Trophoblast cell (in vitro differentiated cells and primary cell): ENCODE results near the gene C2CD2L.

Source experiments
- DNase-seq, 2 donors: peaks; one replicate each; pipeline ENCODE4 v3.0.0-alpha.2; 2016
- H2AFZ ChIP-seq: 2 replicates; pipeline ENCODE4 v1.6.1; 2013; ENCODE audit warnings: low read length, moderate library complexity, mild to moderate bottlenecking; ENCODE audit not compliant: insufficient read depth, poor library complexity
- H2AK5ac ChIP-seq: 2 replicates; pipeline ENCODE4 v1.6.1; 2013; ENCODE audit warnings: mild to moderate bottlenecking, low read length
- H2BK120ac ChIP-seq: 2 replicates; pipeline ENCODE4 v1.6.1; 2013; ENCODE audit warnings: low read length, mild to moderate bottlenecking, moderate library complexity; ENCODE audit not compliant: insufficient read depth, poor library complexity
- H2BK12ac ChIP-seq: 2 replicates; pipeline ENCODE4 v1.6.1; 2013; ENCODE audit warnings: mild to moderate bottlenecking, low read length, moderate library complexity
- H2BK5ac ChIP-seq: 2 replicates; pipeline ENCODE4 v1.6.1; 2013; ENCODE audit warnings: low read length, low read depth, moderate library complexity, mild to moderate bottlenecking; ENCODE audit not compliant: poor library complexity
- H3K14ac ChIP-seq: 2 replicates; pipeline ENCODE4 v1.6.1; 2013; ENCODE audit warnings: mild to moderate bottlenecking, low read length
- H3K18ac ChIP-seq: 2 replicates; pipeline ENCODE4 v1.6.1; 2013; ENCODE audit warnings: mild to moderate bottlenecking, low read length
- H3K23ac ChIP-seq: 2 replicates; pipeline ENCODE4 v1.6.1; 2013; ENCODE audit warnings: low read length
- H3K27ac ChIP-seq: 2 replicates; pipeline ENCODE4 v1.5.1; 2013; ENCODE audit warnings: low read depth, mild to moderate bottlenecking, inconsistent platforms, low read length, moderate library complexity
- H3K27me3 ChIP-seq: 2 replicates; pipeline ENCODE4 v1.6.1; 2013; ENCODE audit warnings: inconsistent platforms, mild to moderate bottlenecking, low read length, moderate library complexity; ENCODE audit not compliant: insufficient read depth
- H3K36me3 ChIP-seq, 2 experiments: 1 replicate in 1 of 2; 2 replicates in 1 of 2; pipeline ENCODE4 v1.6.1; 2013; ENCODE audit warnings: low read length in 2 of 2, mild to moderate bottlenecking in 2 of 2, moderate library complexity in 1 of 2; ENCODE audit not compliant: insufficient read depth in 2 of 2, control insufficient read depth in 1 of 2
- H3K4ac ChIP-seq: 2 replicates; pipeline ENCODE4 v1.6.1; 2013; ENCODE audit warnings: low read depth, mild to moderate bottlenecking, low read length, moderate library complexity
- H3K4me1 ChIP-seq, 2 experiments: 1 replicate in 1 of 2; 2 replicates in 1 of 2; pipeline ENCODE4 v1.6.1; 2013; ENCODE audit warnings: low read length in 2 of 2, mild to moderate bottlenecking in 2 of 2, moderate library complexity in 1 of 2; ENCODE audit not compliant: insufficient read depth in 2 of 2, control insufficient read depth in 1 of 2
- H3K4me2 ChIP-seq: 2 replicates; pipeline ENCODE4 v1.6.1; 2013; ENCODE audit warnings: inconsistent platforms, mild to moderate bottlenecking, low read length, moderate library complexity
- H3K4me3 ChIP-seq: 2 replicates; pipeline ENCODE4 v1.5.1; 2013; ENCODE audit warnings: mild to moderate bottlenecking, low read depth, low read length, inconsistent platforms
- H3K79me1 ChIP-seq: one replicate; pipeline ENCODE4 v1.6.1; 2013; ENCODE audit warnings: low read length
- H3K79me2 ChIP-seq: 2 replicates; pipeline ENCODE4 v1.6.1; 2013; ENCODE audit warnings: low read length, mild to moderate bottlenecking; ENCODE audit not compliant: control insufficient read depth, insufficient read depth, poor library complexity
- H3K9ac ChIP-seq: 2 replicates; pipeline ENCODE4 v1.6.1; 2013; ENCODE audit warnings: mild to moderate bottlenecking, low read length
- H3K9me3 ChIP-seq: 2 replicates; pipeline ENCODE4 v1.6.1; 2013; ENCODE audit warnings: low read depth, mild to moderate bottlenecking, control low read depth, inconsistent platforms, low read length; ENCODE audit not compliant: insufficient read depth
- H4K12ac ChIP-seq: 2 replicates; pipeline ENCODE4 v1.6.1; 2013; ENCODE audit warnings: low read depth, mild to moderate bottlenecking, low read length, moderate library complexity
- H4K8ac ChIP-seq: 2 replicates; pipeline ENCODE4 v1.6.1; 2013; ENCODE audit warnings: low read depth, mild to moderate bottlenecking, low read length, moderate library complexity
- H4K91ac ChIP-seq: one replicate; pipeline ENCODE4 v1.6.1; 2013; ENCODE audit warnings: low read depth, mild to moderate bottlenecking, low read length, moderate library complexity
- whole genome bisulfite sequencing: extraction: QIAGEN DNeasy Blood & Tissue Kit; methylation state at CpG from one replicate; pipeline ENCODE4 v1.1.7; 2013; ENCODE audit warnings: missing lambda C conversion rate; ENCODE audit not compliant: insufficient read length, insufficient coverage; ENCODE audit errors: extremely low coverage; 5-methylcytosine and 5-hydroxymethylcytosine counted together

C2CD2L gene

GRCh38 chr11:119087747-119088241 is 19.4 kb upstream of the C2CD2L start:
- Histone ChIP-seq H2AK5ac (no peak overlapping the region), H3K9ac (no peak overlapping the region), H3K23ac (no peak overlapping the region), H3K14ac (no peak overlapping the region), H3K18ac (no peak overlapping the region), H2BK5ac (no peak overlapping the region), H3K36me3 (peaks cover 15 to 18% of the 10 kb centered on the region in 2 experiments), H4K91ac (no peak overlapping the region), H4K12ac (no peak overlapping the region), H3K4me2 (no peak overlapping the region), H2BK12ac (no peak overlapping the region), H3K4me1 (peaks cover 9 to 16% of the 10 kb centered on the region in 2 experiments), H3K27ac (no peak overlapping the region), H3K27me3 (no peaks in the 10 kb centered on the region), H3K4ac (no peak overlapping the region), H3K9me3 (no peaks in the 10 kb centered on the region), H3K79me2 (peaks cover 7% of the 10 kb centered on the region), H3K79me1 (peaks cover 10% of the 10 kb centered on the region), H2BK120ac (no peak overlapping the region), H2AFZ (no peak overlapping the region), H4K8ac (no peak overlapping the region), H3K4me3 (no peak overlapping the region)
- no CpG with 5 or more reads among the region's 2 CpGs for WGBS
- no peak for DNase-seq

GRCh38 chr11:119088406-119088805 is 18.7 kb upstream of the C2CD2L start:
- no peak overlapping the region for H2BK12ac ChIP-seq
- no peak overlapping the region for H2AFZ ChIP-seq
- H3K4me1 ChIP-seq, result peaks cover 15 to 20% of the 10 kb centered on the region in 2 experiments
- H4K8ac ChIP-seq, result no peak overlapping the region
- H3K79me2 ChIP-seq, result peaks cover 12% of the 10 kb centered on the region
- DNase-seq, result no peak
- no peak overlapping the region for H3K9ac ChIP-seq
- no peaks in the 10 kb centered on the region for H3K27me3 ChIP-seq
- H3K23ac ChIP-seq, result no peak overlapping the region
- no peak overlapping the region for H3K18ac ChIP-seq
- H4K91ac ChIP-seq, result no peak overlapping the region
- no peak overlapping the region for H3K4me3 ChIP-seq
- peaks cover 10% of the 10 kb centered on the region for H3K79me1 ChIP-seq
- no peak overlapping the region for H3K14ac ChIP-seq
- no peaks in the 10 kb centered on the region for H3K9me3 ChIP-seq
- WGBS, result no CpG with 5 or more reads among the region's 9 CpGs
- H4K12ac ChIP-seq, result no peak overlapping the region
- no peak overlapping the region for H2AK5ac ChIP-seq
- H2BK120ac ChIP-seq, result no peak overlapping the region
- H2BK5ac ChIP-seq, result no peak overlapping the region
- peaks cover 21 to 24% of the 10 kb centered on the region in 2 experiments for H3K36me3 ChIP-seq
- no peak overlapping the region for H3K4ac ChIP-seq
- no peak overlapping the region for H3K4me2 ChIP-seq
- H3K27ac ChIP-seq, result no peak overlapping the region

- no peaks in the 10 kb centered on the region for H3K27me3 ChIP-seq
- H2AFZ ChIP-seq, result no peak overlapping the region
- H4K12ac ChIP-seq, result no peak overlapping the region
- no peak overlapping the region for H3K4ac ChIP-seq
- H4K8ac ChIP-seq, result no peak overlapping the region
- peaks cover 19% of the 10 kb centered on the region for H3K79me2 ChIP-seq
- H3K27ac ChIP-seq, result no peak overlapping the region
- peaks cover 14 to 19% of the 10 kb centered on the region in 2 experiments for H3K4me1 ChIP-seq
- H3K9ac ChIP-seq, result no peak overlapping the region
- H3K36me3 ChIP-seq, result peaks cover 22% of the 10 kb centered on the region in 2 experiments
- H3K23ac ChIP-seq, result no peak overlapping the region
- peaks cover 15% of the 10 kb centered on the region for H3K79me1 ChIP-seq
- no peak overlapping the region for H3K4me3 ChIP-seq
- no peak overlapping the region for H2BK12ac ChIP-seq
- no peak overlapping the region for H3K4me2 ChIP-seq
- no peak overlapping the region for H2BK5ac ChIP-seq
- no peak overlapping the region for H2AK5ac ChIP-seq
- DNase-seq, result no peak
- H3K9me3 ChIP-seq, result no peaks in the 10 kb centered on the region
- H4K91ac ChIP-seq, result no peak overlapping the region
- no CpG with 5 or more reads among the region's 1 CpG for WGBS
- H3K18ac ChIP-seq, result no peak overlapping the region
- no peak overlapping the region for H2BK120ac ChIP-seq
- H3K14ac ChIP-seq, result no peak overlapping the region
These were observed 17.8 kb upstream of the C2CD2L start for GRCh38 chr11:119089319-119089718.

GRCh38 chr11:119091178-119091577 is 16.0 kb upstream of the C2CD2L start:
- no peak overlapping the region for H3K18ac ChIP-seq
- no peak overlapping the region for H3K14ac ChIP-seq
- H2BK5ac ChIP-seq, result no peak overlapping the region
- H3K27me3 ChIP-seq, result no peaks in the 10 kb centered on the region
- H3K9ac ChIP-seq, result no peak overlapping the region
- H3K4ac ChIP-seq, result no peak overlapping the region
- WGBS, result no CpG with 5 or more reads among the region's 9 CpGs
- no peak for DNase-seq
- H3K9me3 ChIP-seq, result no peaks in the 10 kb centered on the region
- no peak overlapping the region for H3K27ac ChIP-seq
- H2BK12ac ChIP-seq, result no peak overlapping the region
- H2AK5ac ChIP-seq, result no peak overlapping the region
- no peak overlapping the region for H3K4me2 ChIP-seq
- no peak overlapping the region for H4K91ac ChIP-seq
- H4K8ac ChIP-seq, result no peak overlapping the region
- H3K23ac ChIP-seq, result no peak overlapping the region
- no peak overlapping the region for H2BK120ac ChIP-seq
- no peak overlapping the region for H2AFZ ChIP-seq
- H3K79me2 ChIP-seq, result peaks cover 21% of the 10 kb centered on the region
- H3K79me1 ChIP-seq, result peaks cover 14% of the 10 kb centered on the region
- H3K36me3 ChIP-seq, result peaks cover 22% of the 10 kb centered on the region in 2 experiments
- no peak overlapping the region for H4K12ac ChIP-seq
- H3K4me3 ChIP-seq, result no peak overlapping the region
- H3K4me1 ChIP-seq, result peaks cover 8 to 12% of the 10 kb centered on the region in 2 experiments
